ENCODE results near the gene MOSMO.

- TF ChIP-seq, protein P1, sequence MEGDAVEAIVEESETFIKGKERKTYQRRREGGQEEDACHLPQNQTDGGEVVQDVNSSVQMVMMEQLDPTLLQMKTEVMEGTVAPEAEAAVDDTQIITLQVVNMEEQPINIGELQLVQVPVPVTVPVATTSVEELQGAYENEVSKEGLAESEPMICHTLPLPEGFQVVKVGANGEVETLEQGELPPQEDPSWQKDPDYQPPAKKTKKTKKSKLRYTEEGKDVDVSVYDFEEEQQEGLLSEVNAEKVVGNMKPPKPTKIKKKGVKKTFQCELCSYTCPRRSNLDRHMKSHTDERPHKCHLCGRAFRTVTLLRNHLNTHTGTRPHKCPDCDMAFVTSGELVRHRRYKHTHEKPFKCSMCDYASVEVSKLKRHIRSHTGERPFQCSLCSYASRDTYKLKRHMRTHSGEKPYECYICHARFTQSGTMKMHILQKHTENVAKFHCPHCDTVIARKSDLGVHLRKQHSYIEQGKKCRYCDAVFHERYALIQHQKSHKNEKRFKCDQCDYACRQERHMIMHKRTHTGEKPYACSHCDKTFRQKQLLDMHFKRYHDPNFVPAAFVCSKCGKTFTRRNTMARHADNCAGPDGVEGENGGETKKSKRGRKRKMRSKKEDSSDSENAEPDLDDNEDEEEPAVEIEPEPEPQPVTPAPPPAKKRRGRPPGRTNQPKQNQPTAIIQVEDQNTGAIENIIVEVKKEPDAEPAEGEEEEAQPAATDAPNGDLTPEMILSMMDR (IDR thresholded peaks at IDR 0.05): no peak
- TF ChIP-seq EP300 (IDR thresholded peaks at IDR 0.05): no peak
Observed at GRCh38 chr16:22050963-22051362, 43.1 kb downstream of the MOSMO start.
